HG03469 (cell line): ENCODE data around the gene CHST11.

Source experiments
- ATAC-seq: cut with Tn5 transposase; IDR thresholded peaks from one replicate; pipeline ENCODE4 v1.9.1; 2021; ENCODE audit warnings: mild to moderate bottlenecking, moderate library complexity, moderate number of reproducible peaks; ENCODE audit not compliant: unreplicated experiment

Gene CHST11

GRCh38 chr12:104479123-104479662 is 22.4 kb downstream of the CHST11 start:
- ATAC-seq: no peak

- no peak for ATAC-seq
These were observed 23.3 kb downstream of the CHST11 start for GRCh38 chr12:104480012-104480411.

GRCh38 chr12:104480826-104481440 is 24.2 kb downstream of the CHST11 start:
- ATAC-seq: no peak

GRCh38 chr12:104482113-104482512 is 25.4 kb downstream of the CHST11 start:
- no peak for ATAC-seq

- no peak for ATAC-seq
These were observed 26.0 kb downstream of the CHST11 start for GRCh38 chr12:104482748-104483147.

- no peak for ATAC-seq
These were observed 27.3 kb downstream of the CHST11 start for GRCh38 chr12:104484079-104484478.

- ATAC-seq: no peak
These were observed 29.1 kb downstream of the CHST11 start for GRCh38 chr12:104485651-104486362.

GRCh38 chr12:104486363-104486750 is 29.6 kb downstream of the CHST11 start:
- ATAC-seq: no peak

GRCh38 chr12:104486943-104487819 is 30.4 kb downstream of the CHST11 start:
- no peak for ATAC-seq

- no peak for ATAC-seq
These were observed 31.6 kb downstream of the CHST11 start for GRCh38 chr12:104488374-104488773.

- no peak for ATAC-seq
These were observed 33.4 kb downstream of the CHST11 start for GRCh38 chr12:104490186-104490585.

GRCh38 chr12:104490850-104491249 is 34.1 kb downstream of the CHST11 start:
- ATAC-seq: no peak

GRCh38 chr12:104493496-104493895 is 36.7 kb downstream of the CHST11 start:
- no peak for ATAC-seq

- ATAC-seq: no peak
These were observed 37.5 kb downstream of the CHST11 start for GRCh38 chr12:104494137-104494792.

- ATAC-seq: no peak
These were observed 38.0 kb downstream of the CHST11 start for GRCh38 chr12:104494793-104495158.

- ATAC-seq: no peak
These were observed 39.0 kb downstream of the CHST11 start for GRCh38 chr12:104495786-104496185.

GRCh38 chr12:104496336-104496735 is 39.6 kb downstream of the CHST11 start:
- no peak for ATAC-seq

- ATAC-seq: no peak
These were observed 41.6 kb downstream of the CHST11 start for GRCh38 chr12:104498211-104498801.

- ATAC-seq: no peak
These were observed 43.1 kb downstream of the CHST11 start for GRCh38 chr12:104499668-104500332.

GRCh38 chr12:104501115-104501514 is 44.4 kb downstream of the CHST11 start:
- ATAC-seq: no peak
